ENCODE measurements around the gene CABCOCO1.

DNA sequence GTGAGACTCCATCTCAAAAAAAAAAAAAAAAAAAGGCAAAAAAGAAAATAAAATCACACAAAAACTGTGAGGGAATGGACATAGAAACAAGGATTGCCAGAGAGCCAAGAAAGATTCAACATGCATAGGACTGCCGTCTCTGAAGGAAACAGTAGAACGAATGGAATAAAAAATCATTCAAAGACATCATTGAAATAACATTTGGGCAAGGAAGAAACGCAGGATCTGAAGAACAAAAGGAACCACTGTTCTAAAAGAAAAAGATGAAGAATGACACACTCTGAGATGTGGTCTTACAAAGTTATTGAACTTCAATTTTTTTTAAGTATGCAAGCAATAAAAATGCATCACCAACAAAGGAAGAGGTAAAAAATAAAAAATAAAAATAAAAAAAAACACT, 57.2 kb downstream of the CABCOCO1 start:
- TF ChIP-seq, protein P1, sequence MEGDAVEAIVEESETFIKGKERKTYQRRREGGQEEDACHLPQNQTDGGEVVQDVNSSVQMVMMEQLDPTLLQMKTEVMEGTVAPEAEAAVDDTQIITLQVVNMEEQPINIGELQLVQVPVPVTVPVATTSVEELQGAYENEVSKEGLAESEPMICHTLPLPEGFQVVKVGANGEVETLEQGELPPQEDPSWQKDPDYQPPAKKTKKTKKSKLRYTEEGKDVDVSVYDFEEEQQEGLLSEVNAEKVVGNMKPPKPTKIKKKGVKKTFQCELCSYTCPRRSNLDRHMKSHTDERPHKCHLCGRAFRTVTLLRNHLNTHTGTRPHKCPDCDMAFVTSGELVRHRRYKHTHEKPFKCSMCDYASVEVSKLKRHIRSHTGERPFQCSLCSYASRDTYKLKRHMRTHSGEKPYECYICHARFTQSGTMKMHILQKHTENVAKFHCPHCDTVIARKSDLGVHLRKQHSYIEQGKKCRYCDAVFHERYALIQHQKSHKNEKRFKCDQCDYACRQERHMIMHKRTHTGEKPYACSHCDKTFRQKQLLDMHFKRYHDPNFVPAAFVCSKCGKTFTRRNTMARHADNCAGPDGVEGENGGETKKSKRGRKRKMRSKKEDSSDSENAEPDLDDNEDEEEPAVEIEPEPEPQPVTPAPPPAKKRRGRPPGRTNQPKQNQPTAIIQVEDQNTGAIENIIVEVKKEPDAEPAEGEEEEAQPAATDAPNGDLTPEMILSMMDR (IDR thresholded peaks at IDR 0.05), result no peak
- TF ChIP-seq POLR2A (IDR thresholded peaks at IDR 0.05), result no peak

Measured in thyroid gland (tissue), 4 donors.